GM12878 (cell line): Measurements from ENCODE around the gene RAD52. TPM values are rescaled to one million over a fixed set of nuclear protein-coding genes. Genes with fewer than 3 reads are reported as not detected.

ENCODE experiments used
- ATAC-seq: fragments of 200-7000 bp; cut with Tn5 transposase; 3 replicates; pipeline ENCODE4 v1.9.1; 2020; ENCODE audit warnings: mild to moderate bottlenecking, moderate library complexity
- Bru-seq: library from RNA; stranded (reverse); fragments of 400-500 nt; gene quantifications from one replicate; lab custom pipeline; 2021; lab: Mats Ljungman, UMichigan
- BruChase-seq, 2 experiments: library from RNA; stranded (reverse); fragments of 400-500 nt; gene quantifications; one replicate each; lab custom pipeline; 2021; lab: Mats Ljungman, UMichigan
- BruUV-seq: library from RNA; stranded (reverse); fragments of 400-500 nt; replicated peaks from 2 replicates; lab custom pipeline; 2021; lab: Mats Ljungman, UMichigan
- CTCF ChIA-PET: fragments of 300-600 bp; sonication (Branson Sonifier 250); formaldehyde crosslinking; extraction: SDS; loops from one replicate; lab custom pipeline; 2021; ENCODE audit warnings: inconsistent platforms; lab: Yijun Ruan, JAX
- POLR2A ChIA-PET: fragments of 350-600 bp; formaldehyde crosslinking; extraction: SDS; loops from one replicate; lab custom pipeline; 2021; ENCODE audit warnings: inconsistent platforms; lab: Charles Lee
- RAD21 ChIA-PET: fragments of 300-600 bp; sonication (Branson Sonifier 250); formaldehyde crosslinking; loops from one replicate; lab custom pipeline; 2023; ENCODE audit warnings: antibody characterized with exemption; ENCODE audit not compliant: unreplicated experiment; lab: Charles Lee
- SMC1A ChIA-PET: fragments of 300-600 bp; sonication (Branson Sonifier 250); formaldehyde crosslinking; loops from one replicate; lab custom pipeline; 2023; ENCODE audit not compliant: unreplicated experiment, uncharacterized antibody; lab: Charles Lee
- DNase-seq: peaks from one replicate; pipeline ENCODE4 v3.0.0-alpha.2; 2011; ENCODE audit warnings: low read depth, low spot score
- FAIRE-seq: peaks from 3 replicates; lab custom pipeline; 2011; peaks lifted over from hg19 to GRCh38; lab: Jason Lieb, UNC
- H2AFZ ChIP-seq: 2 replicates; pipeline ENCODE4 v1.6.0; 2011; ENCODE audit warnings: low read depth, low read length, control low read depth; ENCODE audit not compliant: control insufficient read depth
- H3K27ac ChIP-seq: 2 replicates; pipeline ENCODE4 v1.5.1; 2011; ENCODE audit warnings: control low read depth; ENCODE audit not compliant: control insufficient read depth, insufficient read depth
- H3K27me3 ChIP-seq, 2 experiments: replicated peaks in 1 of 2; 2 replicates each; pipeline versions ENCODE4 v1.6.0 to v1.6.1; 2011; ENCODE audit warnings: low read length in 1 of 2; ENCODE audit not compliant: control insufficient read depth in 2 of 2, insufficient read depth in 2 of 2
- H3K36me3 ChIP-seq, 2 experiments: 2 replicates each; pipeline ENCODE4 v1.5.1; 2011; ENCODE audit warnings: low read length in 1 of 2; ENCODE audit not compliant: control insufficient read depth in 2 of 2, insufficient read depth in 2 of 2
- H3K4me1 ChIP-seq: 2 replicates; pipeline ENCODE4 v1.6.1; 2011; ENCODE audit warnings: mild to moderate bottlenecking, low read length, moderate library complexity, mixed read lengths; ENCODE audit not compliant: control insufficient read depth, insufficient read depth
- H3K4me2 ChIP-seq: 2 replicates; pipeline ENCODE4 v1.6.0; 2011; ENCODE audit warnings: control low read depth; ENCODE audit not compliant: control insufficient read depth, insufficient read depth
- H3K4me3 ChIP-seq: fragments of 200-600 bp; sonication (generic); 2 replicates; pipeline ENCODE4 v1.5.1; 2016
- H3K79me2 ChIP-seq: 2 replicates; pipeline ENCODE4 v1.6.0; 2011; ENCODE audit warnings: low read length; ENCODE audit not compliant: control insufficient read depth, insufficient read depth
- H3K9ac ChIP-seq: 2 replicates; pipeline ENCODE4 v1.8.0; 2011; ENCODE audit warnings: low read length, control low read depth, mixed read lengths; ENCODE audit not compliant: control insufficient read depth, insufficient read depth
- H3K9me3 ChIP-seq: replicated peaks from 3 replicates; pipeline ENCODE4 v1.5.1; 2011; ENCODE audit warnings: mild to moderate bottlenecking, low read length; ENCODE audit not compliant: control insufficient read depth, insufficient read depth
- H4K20me1 ChIP-seq: 2 replicates; pipeline ENCODE4 v1.6.0; 2011; ENCODE audit not compliant: control insufficient read depth, insufficient read depth
- BACH1 ChIP-seq: fragments of 450-650 bp; IDR thresholded peaks from 2 replicates; pipeline ENCODE4 v1.6.1; 2017; ENCODE audit warnings: mild to moderate bottlenecking, borderline replicate concordance
- CEBPZ ChIP-seq: fragments of 150-350 bp; IDR thresholded peaks from 2 replicates; pipeline ENCODE4 v1.6.1; 2016; ENCODE audit warnings: low read depth, low read length
- CHD2 ChIP-seq: IDR thresholded peaks from 2 replicates; pipeline ENCODE4 v1.6.1; 2011; ENCODE audit warnings: low read depth, low read length, improper control_type of control experiment, borderline replicate concordance
- EED ChIP-seq: sonication (generic); IDR thresholded peaks from 2 replicates; pipeline ENCODE4 v1.6.1; 2016; ENCODE audit warnings: antibody characterized with exemption, low read depth
- IRF4 ChIP-seq: IDR thresholded peaks from 2 replicates; pipeline ENCODE4 v1.6.1; 2011; ENCODE audit warnings: low read depth, low read length
- KLF5 ChIP-seq: fragments of 450-650 bp; IDR thresholded peaks from 2 replicates; pipeline ENCODE4 v1.6.1; 2014; ENCODE audit warnings: mild to moderate bottlenecking; ENCODE audit not compliant: partially characterized antibody
- MTA3 ChIP-seq: IDR thresholded peaks from 2 replicates; pipeline ENCODE4 v1.6.1; 2012; ENCODE audit warnings: low read length, inconsistent platforms, borderline replicate concordance
- MXI1 ChIP-seq: fragments of 150-350 bp; IDR thresholded peaks from 2 replicates; pipeline ENCODE4 v1.6.1; 2011; ENCODE audit warnings: low read depth, mild to moderate bottlenecking, inconsistent platforms, low read length, improper control_type of control experiment
- NFXL1 ChIP-seq: fragments of 450-650 bp; IDR thresholded peaks from 2 replicates; pipeline ENCODE4 v1.6.1; 2017; ENCODE audit warnings: antibody characterized with exemption, mild to moderate bottlenecking, borderline replicate concordance
- NRF1 ChIP-seq: conservative IDR thresholded peaks from 2 replicates; pipeline ENCODE4 v1.6.1; 2011; ENCODE audit warnings: mild to moderate bottlenecking, low read depth, low read length, improper control_type of control experiment
- RAD51 ChIP-seq: fragments of 450-650 bp; IDR thresholded peaks from 2 replicates; pipeline ENCODE4 v1.6.1; 2016; ENCODE audit warnings: moderate library complexity, mild to moderate bottlenecking, inconsistent platforms
- SMARCA5 ChIP-seq: fragments of 450-650 bp; IDR thresholded peaks from 2 replicates; pipeline ENCODE4 v1.6.1; 2017; ENCODE audit warnings: mild to moderate bottlenecking
- TBL1XR1 ChIP-seq: IDR thresholded peaks from 2 replicates; pipeline ENCODE4 v1.6.1; 2012; ENCODE audit warnings: low read depth, low read length, improper control_type of control experiment
- WRNIP1 ChIP-seq: IDR thresholded peaks from 2 replicates; pipeline ENCODE4 v1.6.1; 2011; ENCODE audit warnings: low read depth, low read length, improper control_type of control experiment, borderline replicate concordance
- WGBS: methylation state at CpG from one replicate; pipeline ENCODE4 v1.1.6; 2016; ENCODE audit warnings: low lambda C conversion rate; ENCODE audit not compliant: insufficient replicate concordance, insufficient coverage; ENCODE audit errors: missing lambda C conversion rate; 5-methylcytosine and 5-hydroxymethylcytosine counted together
- in situ Hi-C: fragments of 300-500 bp; cut with MboI; formaldehyde crosslinking; loops from 9 replicates; pipeline ENCODE4 v1.14.3; 2018; ENCODE audit warnings: mixed read lengths
- intact Hi-C: fragments of 100-400 bp; cut with micrococcal nuclease; formaldehyde crosslinking; loops from one replicate; pipeline ENCODE4 v1.14.2; 2022; ENCODE audit not compliant: unreplicated experiment
- long read RNA-seq, 2 experiments: library from polyadenylated mRNA; unstranded; transcript quantifications; one replicate each; pipeline ENCODE4 v2.0.0, GENCODE V29; 2019 to 2020
- polyA minus RNA-seq, 3 experiments: library from RNA; depleted of rRNA, polyadenylated mRNA; stranded (reverse); fragments of >200 nt; gene quantifications; 2 replicates each; pipeline ENCODE4 v1.2.3, GENCODE V29; 2011
- polyA plus RNA-seq, 11 experiments: library from polyadenylated mRNA; depleted of rRNA in 4 of 11; unstranded in 6 of 11; stranded (reverse) in 5 of 11; fragments of >200 nt; fragmentation: Nextera tagmentation in 4 of 11; fragmentation: Illumina TruSeq in 1 of 11; extraction: Ambion mirVana in 4 of 11; extraction: Trizol in 1 of 11; gene quantifications; 1 replicate in 1 of 11; 2 replicates in 10 of 11; pipeline versions ENCODE4 v1.2.1 to v1.2.3, GENCODE V29; 2011 to 2016; ENCODE audit warnings: inconsistent platforms in 2 of 11, missing spikeins in 2 of 11, low read depth in 1 of 11
- total RNA-seq, 4 experiments: library from RNA; depleted of rRNA in 3 of 4; stranded (reverse); fragments of >200 nt in 3 of 4; fragmentation: Illumina TruSeq in 1 of 4; extraction: Trizol in 1 of 4; gene quantifications; 2 replicates each; pipeline versions ENCODE4 v1.2.1 to v1.2.3, GENCODE V29; 2013 to 2021
- TF ChIP-seq, protein P1 (sequence below): fragments of 450-650 bp; IDR thresholded peaks from 2 replicates; pipeline ENCODE4 v1.6.1; 2016; ENCODE audit warnings: mild to moderate bottlenecking

The RAD52 gene
- 80.3 and 81.5 TPM in 2 replicates for total RNA-seq (2013; cell fraction: nucleolus; rRNA removed)
- total RNA-seq (2014; rRNA removed) (10.2 and 10.7 TPM in 2 replicates), total RNA-seq (2014; rRNA removed; fragmentation: Illumina TruSeq; extraction: Trizol) (9.3 and 11.4 TPM in 2 replicates), total RNA-seq (2021) (6.5 and 6.6 TPM in 2 replicates), polyA plus RNA-seq (2011; rRNA removed) (13.1 and 15.7 TPM in 2 replicates), polyA plus RNA-seq (2014; fragmentation: Illumina TruSeq; extraction: Trizol) (5.9 and 8.5 TPM in 2 replicates), polyA plus RNA-seq (2014; fragmentation: Nextera tagmentation; extraction: Ambion mirVana) (1 to 10 TPM; 2.0 to 2.9 TPM), polyA plus RNA-seq (2014; rRNA removed) (11.2 and 11.3 TPM in 2 replicates), polyA plus RNA-seq (2016; fragmentation: Nextera tagmentation; extraction: Ambion mirVana) (1 to 10 TPM; 7.7 to 9.7 TPM), polyA minus RNA-seq (2011; rRNA and poly(A)+ RNA removed) (19.2 and 29.6 TPM in 2 replicates), Bru-seq, nascent RNA (percentile 54 among the genes with signal in this experiment), BruChase-seq, experiment 1, labeled RNA remaining after a 6-hour chase (percentile 60 among the genes with signal in this experiment), BruChase-seq, experiment 2, labeled RNA remaining after a 2-hour chase (percentile 55 among the genes with signal in this experiment)
- 4.4 TPM for polyA plus RNA-seq (2011; ENCODE audit: low read depth)
- 10.6 and 16.5 TPM in 2 replicates for polyA plus RNA-seq (2011; cell fraction: cytosol; rRNA removed)
- polyA plus RNA-seq (2011; cell fraction: nucleus; rRNA removed) = 52.6 and 66.0 TPM in 2 replicates
- polyA plus RNA-seq (2012) = 4.0 and 8.3 TPM in 2 replicates
- polyA minus RNA-seq (2011; cell fraction: cytosol; rRNA and poly(A)+ RNA removed) = 6.3 and 9.3 TPM in 2 replicates
- 16.3 and 21.0 TPM in 2 replicates for polyA minus RNA-seq (2011; cell fraction: nucleus; rRNA and poly(A)+ RNA removed)
- long read RNA-seq, experiment 1, partial matches to known transcripts = 0 of 4 reads
- long read RNA-seq, experiment 1, other reads (novel, unspliced or antisense) = 4 of 4 reads
- long read RNA-seq, experiment 2, partial matches to known transcripts = 2 of 18 reads
- long read RNA-seq, experiment 2, other reads (novel, unspliced or antisense) = 10 of 18 reads

DNA sequence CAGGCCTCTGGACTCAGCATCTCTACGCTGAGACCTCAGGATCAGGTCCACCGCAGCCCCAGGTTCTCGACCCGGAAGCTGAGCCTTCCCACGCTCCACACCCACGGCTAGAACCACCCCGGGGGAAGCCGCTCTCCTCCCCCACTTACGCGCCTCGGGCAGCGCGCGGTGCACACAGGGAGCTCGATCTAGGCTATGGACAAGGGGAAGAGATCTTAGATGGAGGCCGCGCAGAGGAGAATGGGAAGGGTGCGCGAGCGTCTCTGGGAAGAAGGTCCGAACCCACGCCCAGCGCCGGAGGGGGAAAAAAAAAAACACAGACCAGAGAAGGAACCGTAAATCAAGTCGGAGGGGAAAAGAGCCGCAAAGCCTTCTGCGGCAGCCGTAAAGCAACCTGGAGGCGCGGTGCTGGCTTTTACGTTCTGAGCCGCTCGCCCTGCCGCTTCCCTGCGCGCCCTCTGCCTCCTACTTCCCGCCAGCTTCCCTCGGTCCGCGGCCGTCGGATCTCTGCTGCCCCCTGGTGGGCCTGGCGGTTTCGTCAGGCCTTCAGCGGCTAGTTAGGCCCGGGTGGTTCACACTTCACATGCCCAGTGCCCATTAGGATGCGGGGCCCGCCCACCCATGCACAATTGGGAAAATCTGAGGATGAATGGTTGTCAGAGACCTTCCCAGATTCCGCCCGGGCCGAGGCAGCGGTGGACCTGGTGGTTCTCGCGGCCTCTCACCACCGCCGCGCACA is at the start of gene RAD52:
Gene RAD52 (minus strand): TSS at position 242 of the 739 bp plus-strand sequence. CDS start 16,636 bp downstream, outside the sequence.
- in situ Hi-C loops = loop anchor here (5.0 kb wide), 1 partner anchor 372 kb away; no protein-coding TSS in a partner anchor
- ATAC-seq = peak; percentile 91
- WGBS = under 1% methylated on average over 54 of the region's 58 CpGs
- Histone ChIP-seq H4K20me1 (no peaks in the 10 kb centered on the region), H3K79me2 (peaks cover 35% of the 10 kb centered on the region), H3K4me3 (peak within 1 kb of the TSS; percentile 91), H2AFZ (peak within 1 kb of the TSS; percentile 97), H3K9me3 (no peaks in the 10 kb centered on the region), H3K9ac (peak within 1 kb of the TSS; percentile 81), H3K4me2 (peak within 1 kb of the TSS; percentile 90), H3K27ac (peak within 1 kb of the TSS; percentile 85), H3K36me3 (no peaks in the 10 kb centered on the region), H3K27me3 (no peaks in the 10 kb centered on the region), H3K4me1 (peaks cover 6% of the 10 kb centered on the region)
- BruUV-seq = no TSS peak
- CTCF ChIA-PET = interaction anchor here (0.6 to 2.4 kb wide), 30 partner anchors 10 to 634 kb away, joined by 3 to 13 read pairs (median 4); no protein-coding TSS in a partner anchor
- RAD21 ChIA-PET = interaction anchor here (0.6 to 2.2 kb wide), 27 partner anchors 9 to 644 kb away, joined by 3 to 13 read pairs (median 4); partner anchors contain the start of genes ERC1 and WNK1
- FAIRE-seq = peak; percentile 99
- intact Hi-C loops = loop anchor here (2.0 to 5.0 kb wide), 4 partner anchors 127 to 381 kb away; no protein-coding TSS in a partner anchor
- SMC1A ChIA-PET = interaction anchor here (0.6 to 1.4 kb wide), 15 partner anchors 9 to 379 kb away, joined by 3 to 6 read pairs (median 4); no protein-coding TSS in a partner anchor
- POLR2A ChIA-PET = interaction anchor here (0.7 to 1.1 kb wide), 3 partner anchors 9 to 199 kb away, joined by 3 to 5 read pairs (median 3); no protein-coding TSS in a partner anchor
- peak; percentile 96 for DNase-seq
- peak; percentile 92 for TF ChIP-seq SMARCA5
- no peak for TF ChIP-seq NFXL1
- TF ChIP-seq TBL1XR1 = peak; percentile 86
- no peak for TF ChIP-seq MTA3
- TF ChIP-seq WRNIP1 = no peak
- TF ChIP-seq, protein P1, sequence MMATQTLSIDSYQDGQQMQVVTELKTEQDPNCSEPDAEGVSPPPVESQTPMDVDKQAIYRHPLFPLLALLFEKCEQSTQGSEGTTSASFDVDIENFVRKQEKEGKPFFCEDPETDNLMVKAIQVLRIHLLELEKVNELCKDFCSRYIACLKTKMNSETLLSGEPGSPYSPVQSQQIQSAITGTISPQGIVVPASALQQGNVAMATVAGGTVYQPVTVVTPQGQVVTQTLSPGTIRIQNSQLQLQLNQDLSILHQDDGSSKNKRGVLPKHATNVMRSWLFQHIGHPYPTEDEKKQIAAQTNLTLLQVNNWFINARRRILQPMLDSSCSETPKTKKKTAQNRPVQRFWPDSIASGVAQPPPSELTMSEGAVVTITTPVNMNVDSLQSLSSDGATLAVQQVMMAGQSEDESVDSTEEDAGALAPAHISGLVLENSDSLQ = peak; percentile 37
- peak; percentile 83 for TF ChIP-seq EED
- no peak for TF ChIP-seq IRF4
- no peak; the same call in 1 of the 2 replicates for TF ChIP-seq CEBPZ
- TF ChIP-seq CHD2 = peak; percentile 86
- no peak; the same call in 1 of the 2 replicates for TF ChIP-seq NRF1
- no peak for TF ChIP-seq RAD51
- TF ChIP-seq MXI1 = peak; percentile 66
- TF ChIP-seq BACH1 = peak; percentile 86
- TF ChIP-seq KLF5 = peak; percentile 28
